AG04449 (cell line): ENCODE data around the gene SNRPD2.

Experiments
- CTCF ChIA-PET: fragments of 350-600 bp; formaldehyde crosslinking; extraction: SDS; loops from one replicate; lab custom pipeline; 2021; ENCODE audit warnings: antibody characterized with exemption; lab: Yijun Ruan, JAX
- POLR2A ChIA-PET: fragments of 400-600, 350-600 bp; formaldehyde crosslinking; extraction: SDS; loops from one replicate; lab custom pipeline; 2020; ENCODE audit warnings: antibody characterized with exemption, inconsistent platforms; lab: Yijun Ruan, JAX
- DNase-seq: peaks from one replicate; pipeline ENCODE4 v3.0.0-alpha.2; 2010; ENCODE audit warnings: low read depth, low spot score
- H3K4me3 ChIP-seq: 2 replicates; pipeline ENCODE4 v1.5.1; 2011; ENCODE audit warnings: low read depth, mild to moderate bottlenecking, control low read depth, low read length
- TF ChIP-seq, protein P1 (sequence below): IDR thresholded peaks from one replicate; pipeline ENCODE4 v1.5.1; 2011; ENCODE audit warnings: mild to moderate bottlenecking, moderate library complexity, low read length, control low read depth, inconsistent platforms; ENCODE audit not compliant: insufficient read depth; ENCODE audit errors: missing control alignments

Gene SNRPD2

DNA sequence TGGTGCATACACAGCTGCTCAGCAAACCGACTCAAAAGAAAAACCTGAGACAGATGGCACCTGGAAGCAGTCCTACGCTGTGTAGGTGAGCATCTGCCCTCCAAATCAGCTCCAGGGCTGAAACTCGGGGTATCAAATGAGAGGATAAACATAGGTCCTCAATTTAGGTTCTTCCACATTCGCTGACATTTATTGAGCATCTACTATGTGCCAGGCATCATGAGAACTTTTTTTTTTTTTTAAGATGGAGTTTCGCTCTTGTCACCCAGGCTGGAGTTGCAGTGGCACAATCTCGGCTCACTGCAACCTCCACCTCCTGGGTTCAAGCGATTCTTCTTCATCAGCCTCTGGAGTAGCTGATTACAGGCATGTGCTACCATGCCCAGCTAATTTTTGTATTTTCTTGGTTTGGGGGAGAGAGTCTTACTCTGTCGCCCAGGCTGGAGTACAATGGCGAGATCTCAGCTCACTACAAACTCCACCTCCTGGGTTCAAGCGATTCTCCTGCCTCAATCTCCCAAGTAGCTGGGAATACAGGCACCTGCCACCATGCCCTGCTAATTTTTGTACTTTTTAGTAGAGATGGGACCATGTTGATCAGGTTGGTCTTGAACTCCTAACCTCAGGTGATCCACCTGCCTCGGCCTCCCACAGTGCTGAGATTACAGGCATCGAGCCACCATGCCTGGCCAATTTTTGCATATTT lies 14.1 kb upstream of the SNRPD2 start:
- TF ChIP-seq, protein P1, sequence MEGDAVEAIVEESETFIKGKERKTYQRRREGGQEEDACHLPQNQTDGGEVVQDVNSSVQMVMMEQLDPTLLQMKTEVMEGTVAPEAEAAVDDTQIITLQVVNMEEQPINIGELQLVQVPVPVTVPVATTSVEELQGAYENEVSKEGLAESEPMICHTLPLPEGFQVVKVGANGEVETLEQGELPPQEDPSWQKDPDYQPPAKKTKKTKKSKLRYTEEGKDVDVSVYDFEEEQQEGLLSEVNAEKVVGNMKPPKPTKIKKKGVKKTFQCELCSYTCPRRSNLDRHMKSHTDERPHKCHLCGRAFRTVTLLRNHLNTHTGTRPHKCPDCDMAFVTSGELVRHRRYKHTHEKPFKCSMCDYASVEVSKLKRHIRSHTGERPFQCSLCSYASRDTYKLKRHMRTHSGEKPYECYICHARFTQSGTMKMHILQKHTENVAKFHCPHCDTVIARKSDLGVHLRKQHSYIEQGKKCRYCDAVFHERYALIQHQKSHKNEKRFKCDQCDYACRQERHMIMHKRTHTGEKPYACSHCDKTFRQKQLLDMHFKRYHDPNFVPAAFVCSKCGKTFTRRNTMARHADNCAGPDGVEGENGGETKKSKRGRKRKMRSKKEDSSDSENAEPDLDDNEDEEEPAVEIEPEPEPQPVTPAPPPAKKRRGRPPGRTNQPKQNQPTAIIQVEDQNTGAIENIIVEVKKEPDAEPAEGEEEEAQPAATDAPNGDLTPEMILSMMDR = no peak
- CTCF ChIA-PET = interaction anchor here (1.1 to 13.6 kb wide), 3 partner anchors 10 to 25 kb away, joined by 3 to 198 read pairs (median 4); partner anchors contain the start of genes QPCTL and SNRPD2
- H3K4me3 ChIP-seq = no peak overlapping the region
- DNase-seq = no peak
- POLR2A ChIA-PET = interaction anchor here (0.8 kb wide), 1 partner anchor 10 kb away, joined by 3 read pairs; no protein-coding TSS in a partner anchor

DNA sequence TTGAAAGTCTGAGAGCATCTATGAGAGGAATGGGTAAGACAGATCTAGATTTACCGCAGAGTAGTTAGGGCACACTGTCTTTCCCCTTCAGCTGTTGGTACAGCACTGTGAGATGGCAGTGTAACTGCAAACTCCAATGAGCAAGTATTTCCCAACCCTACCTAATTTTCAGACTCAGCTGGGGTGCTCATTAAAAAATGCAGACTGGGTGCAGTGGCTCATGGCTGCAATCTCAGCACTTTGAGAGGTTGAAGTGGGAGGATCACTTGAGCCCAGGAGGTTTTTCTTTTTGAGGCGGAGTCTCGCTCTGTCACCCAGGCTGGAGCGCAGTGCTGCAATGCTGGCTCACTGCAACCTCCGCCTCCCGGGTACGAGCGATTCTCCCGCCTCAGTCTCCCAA lies 13.4 kb upstream of the SNRPD2 start:
- no peak for DNase-seq
- ChIA-PET POLR2A (interaction anchor here (0.8 kb wide), 1 partner anchor 11 kb away, joined by 3 read pairs; no protein-coding TSS in a partner anchor), CTCF (interaction anchor here (1.4 to 13.6 kb wide), 2 partner anchors 9 to 24 kb away, joined by 3 to 198 read pairs; partner anchors contain the start of genes QPCTL and SNRPD2)
- no peak overlapping the region for H3K4me3 ChIP-seq
- TF ChIP-seq, protein P1 = no peak

DNA sequence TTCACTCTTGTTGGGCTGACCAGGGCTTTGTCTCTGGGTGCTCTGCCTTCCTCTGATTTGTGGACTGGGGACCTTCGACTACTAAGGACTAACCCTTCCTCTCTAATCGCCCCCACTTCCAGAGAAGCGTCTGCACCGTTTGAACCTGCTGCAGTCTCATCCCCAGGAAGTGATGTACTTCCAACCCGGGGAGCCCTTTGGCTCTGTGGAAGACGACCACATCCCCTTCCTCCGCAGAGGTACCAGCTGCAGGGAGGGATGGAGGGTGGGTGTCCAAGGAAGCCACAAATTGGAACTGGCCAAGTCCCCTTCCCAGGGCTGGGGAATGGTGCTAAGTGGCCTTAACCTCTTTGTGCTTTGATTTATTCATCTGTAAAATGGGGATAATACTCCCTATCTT lies 9.9 kb upstream of the SNRPD2 start:
- no peak for DNase-seq
- TF ChIP-seq, protein P1 = no peak
- POLR2A ChIA-PET = no interaction called here
- CTCF ChIA-PET = interaction anchor here (4.3 to 14.1 kb wide), 2 partner anchors 8 to 10 kb away, joined by 55 to 198 read pairs; partner anchors contain the start of genes QPCTL and SNRPD2
- H3K4me3 ChIP-seq = no peak overlapping the region

DNA sequence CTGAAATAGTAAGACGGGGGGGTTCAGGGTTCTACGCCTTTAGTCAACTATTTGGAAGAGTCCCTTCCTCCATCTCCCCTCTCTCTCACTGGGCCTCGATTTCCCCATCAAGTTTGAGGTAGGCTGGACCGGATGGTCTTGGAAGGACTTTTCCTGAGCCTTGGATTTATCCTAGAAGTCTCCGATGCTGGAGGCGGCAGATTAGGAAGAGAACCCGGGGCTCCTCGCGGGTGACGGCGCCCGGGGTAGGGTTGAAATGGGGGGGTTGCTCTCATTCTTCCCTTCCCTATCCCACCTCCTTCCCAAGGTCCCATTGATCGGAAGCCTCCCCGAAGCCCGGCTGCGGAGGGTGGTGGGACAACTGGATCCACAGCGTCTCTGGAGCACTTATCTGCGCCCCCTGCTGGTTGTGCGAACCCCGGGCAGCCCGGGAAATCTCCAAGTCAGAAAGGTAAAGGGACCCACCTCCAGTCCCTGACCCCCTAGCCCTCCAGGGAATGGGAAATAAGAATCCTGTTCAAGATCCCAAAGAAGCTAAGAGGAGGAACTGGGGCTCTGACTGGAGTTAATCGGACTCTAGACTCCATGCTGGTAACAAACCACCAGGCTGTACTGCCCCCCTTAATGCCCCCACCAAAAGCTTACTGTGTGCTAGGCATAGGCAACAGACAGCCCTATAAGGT lies 1.5 kb upstream of the SNRPD2 start:
- POLR2A ChIA-PET = interaction anchor here (1.1 to 2.7 kb wide), 4 partner anchors 11 to 76 kb away, joined by 4 to 15 read pairs (median 6); partner anchors contain the start of gene SIX5
- no peak for DNase-seq
- CTCF ChIA-PET = interaction anchor here (0.6 to 14.1 kb wide), 44 partner anchors 9 to 291 kb away, joined by 3 to 198 read pairs (median 4); partner anchors contain the start of genes DMPK, FBXO46, GIPR and SIX5

DNA sequence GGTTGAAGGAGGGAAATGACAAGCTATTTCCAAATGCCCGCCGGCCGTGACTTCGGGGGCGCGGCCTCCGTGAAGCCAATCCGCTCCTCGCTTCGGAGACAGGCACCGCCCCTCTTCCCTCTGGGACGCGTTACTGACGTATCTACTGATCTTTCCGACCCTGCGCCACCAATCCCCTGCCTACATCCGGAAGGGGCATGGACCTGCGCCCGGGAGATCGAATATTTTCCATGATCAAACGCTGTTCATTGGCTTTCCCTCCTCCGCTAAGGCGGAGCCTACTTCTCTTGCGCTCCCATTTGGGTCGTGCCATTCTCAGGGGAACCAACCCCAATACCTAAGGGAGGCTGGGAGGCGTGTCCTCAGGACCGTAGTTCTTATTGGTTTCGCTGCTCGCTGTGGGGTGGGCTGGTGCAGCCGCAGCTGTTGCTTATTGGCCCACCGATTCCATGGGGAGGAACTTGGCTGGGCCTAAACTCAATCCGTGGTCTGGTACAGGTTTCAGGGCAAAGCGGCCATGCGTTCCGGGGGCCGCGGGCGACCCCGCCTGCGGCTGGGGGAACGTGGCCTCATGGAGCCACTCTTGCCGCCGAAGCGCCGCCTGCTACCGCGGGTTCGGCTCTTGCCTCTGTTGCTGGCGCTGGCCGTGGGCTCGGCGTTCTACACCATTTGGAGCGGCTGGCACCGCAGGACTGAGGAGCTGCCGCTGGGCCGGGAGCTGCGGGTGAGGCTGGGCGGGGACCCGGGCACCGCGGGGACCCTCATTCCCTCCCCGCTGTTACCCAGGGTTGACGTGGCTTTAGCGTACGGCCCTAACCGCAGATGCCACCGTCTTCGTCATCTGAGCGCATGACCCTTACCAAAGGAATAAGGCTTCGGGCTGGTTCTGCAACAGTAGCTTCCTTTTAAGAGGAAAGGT lies 693 bp upstream of the SNRPD2 start, which contains the start of gene QPCTL:
TSS of gene QPCTL (plus strand) at position 480 of the 919 bp plus-strand sequence. CDS start at position 518, 38 bp downstream.
- POLR2A ChIA-PET = interaction anchor here (0.7 to 2.7 kb wide), 8 partner anchors 12 to 177 kb away, joined by 3 to 15 read pairs (median 4); partner anchors contain the start of genes FBXO46 and SIX5
- TF ChIP-seq, protein P1 = no peak
- CTCF ChIA-PET = interaction anchor here (0.6 to 14.1 kb wide), 31 partner anchors 10 to 290 kb away, joined by 3 to 198 read pairs (median 5); partner anchors contain the start of genes DMWD, FBXO46, GIPR and OPA3
- H3K4me3 ChIP-seq = peak within 1 kb of the TSS; percentile 95
- peak; percentile 99 for DNase-seq

More for the DNA sequence above, 1.5 kb upstream of the SNRPD2 start:
- TF ChIP-seq, protein P1 = peak; percentile 90
- peak overlapping the region; percentile 95 for H3K4me3 ChIP-seq
